Activated naive CD8-positive, alpha-beta T cell (primary cell): ENCODE results near the gene TRIM47.

ENCODE experiments used
- H3K27ac Mint-ChIP-seq: one replicate; pipeline ENCODE4 v1.8.0; 2021; ENCODE audit warnings: mixed read lengths
- H3K27me3 Mint-ChIP-seq: one replicate; pipeline ENCODE4 v1.8.0; 2021; ENCODE audit warnings: mixed read lengths
- H3K36me3 Mint-ChIP-seq: one replicate; pipeline ENCODE4 v1.8.0; 2021; ENCODE audit warnings: mixed read lengths
- H3K4me1 Mint-ChIP-seq: one replicate; pipeline ENCODE4 v1.8.0; 2021; ENCODE audit warnings: low read depth, mixed read lengths
- H3K4me3 Mint-ChIP-seq: one replicate; pipeline ENCODE4 v1.8.0; 2021; ENCODE audit warnings: mild to moderate bottlenecking, mixed read lengths
- H3K9me3 Mint-ChIP-seq: one replicate; pipeline ENCODE4 v1.8.0; 2021; ENCODE audit warnings: low read depth, mixed read lengths

The TRIM47 gene

DNA sequence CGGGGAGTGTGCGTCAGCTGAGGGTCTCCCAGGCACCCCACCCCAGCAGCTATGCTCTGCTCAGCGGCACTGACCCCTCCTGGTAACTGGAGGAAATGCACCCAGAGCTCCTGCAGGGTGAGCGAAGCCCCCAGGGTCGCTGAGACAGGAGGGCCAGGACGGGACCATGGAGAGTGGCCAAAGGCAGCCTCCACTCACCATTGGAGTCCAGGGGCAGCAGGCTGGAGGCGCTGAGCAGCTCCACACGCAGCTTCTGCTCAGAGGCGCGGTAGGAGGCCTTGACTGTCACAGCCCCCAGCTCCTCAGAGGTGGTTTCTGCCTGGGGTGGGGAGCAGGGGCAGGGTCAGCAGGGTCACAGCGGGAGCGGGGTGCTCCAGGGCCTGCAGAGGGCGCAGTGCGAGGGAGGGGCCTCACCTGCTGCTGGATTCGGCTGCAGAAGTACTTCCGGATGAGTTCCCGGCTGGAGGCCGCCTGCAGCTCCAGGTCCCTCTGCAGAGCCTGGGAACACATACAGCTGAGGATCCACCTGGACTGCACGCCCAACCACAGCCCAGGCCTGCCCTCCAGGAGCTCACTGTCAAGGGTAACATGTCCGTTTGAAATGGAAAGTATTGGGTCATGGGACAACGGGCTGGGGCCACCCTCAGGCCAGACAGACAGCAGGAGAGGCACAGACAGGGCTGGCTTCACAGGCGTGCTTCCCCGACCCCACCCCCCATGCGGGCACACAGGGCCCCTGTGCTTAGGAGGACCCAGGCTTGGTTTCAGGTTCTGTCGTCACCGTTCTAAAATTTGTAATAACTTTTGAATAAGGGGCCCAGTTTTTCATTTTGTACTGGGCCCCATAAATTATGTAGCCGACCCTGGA is 48.0 kb downstream of the TRIM47 start:
- H3K27ac Mint-ChIP-seq: no peak overlapping the region

DNA sequence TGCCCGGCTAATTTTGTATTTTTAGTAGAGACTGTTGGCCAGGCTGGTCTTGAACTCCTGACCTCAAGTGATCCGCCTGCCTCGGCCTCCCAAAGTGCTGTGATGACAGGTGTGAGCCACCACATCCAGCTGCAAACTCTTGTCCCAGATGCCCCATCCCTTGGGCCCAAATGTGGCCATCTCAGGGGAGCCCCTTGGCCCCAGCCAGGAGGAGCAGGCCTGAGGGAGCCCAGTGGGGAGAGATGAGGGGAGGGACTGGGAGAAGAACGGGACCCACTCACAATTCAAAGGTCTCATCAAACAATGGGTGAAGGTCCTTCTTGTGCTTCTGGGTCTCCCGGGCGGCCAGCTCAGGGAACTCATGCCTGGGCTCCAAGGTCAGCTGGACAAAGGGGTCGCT is 48.6 kb downstream of the TRIM47 start:
- no peaks in the 10 kb centered on the region for H3K36me3 Mint-ChIP-seq
- H3K27ac Mint-ChIP-seq: peak overlapping the region; percentile 41
- H3K4me1 Mint-ChIP-seq: peaks cover 36% of the 10 kb centered on the region
- no peaks in the 10 kb centered on the region for H3K9me3 Mint-ChIP-seq
- no peaks in the 10 kb centered on the region for H3K27me3 Mint-ChIP-seq
- H3K4me3 Mint-ChIP-seq: no peak overlapping the region

More for the DNA sequence above, 48.0 kb downstream of the TRIM47 start:
- Mint-ChIP-seq H3K4me3 (no peak overlapping the region), H3K9me3 (no peaks in the 10 kb centered on the region), H3K4me1 (peaks cover 38% of the 10 kb centered on the region), H3K36me3 (no peaks in the 10 kb centered on the region), H3K27me3 (no peaks in the 10 kb centered on the region)

DNA sequence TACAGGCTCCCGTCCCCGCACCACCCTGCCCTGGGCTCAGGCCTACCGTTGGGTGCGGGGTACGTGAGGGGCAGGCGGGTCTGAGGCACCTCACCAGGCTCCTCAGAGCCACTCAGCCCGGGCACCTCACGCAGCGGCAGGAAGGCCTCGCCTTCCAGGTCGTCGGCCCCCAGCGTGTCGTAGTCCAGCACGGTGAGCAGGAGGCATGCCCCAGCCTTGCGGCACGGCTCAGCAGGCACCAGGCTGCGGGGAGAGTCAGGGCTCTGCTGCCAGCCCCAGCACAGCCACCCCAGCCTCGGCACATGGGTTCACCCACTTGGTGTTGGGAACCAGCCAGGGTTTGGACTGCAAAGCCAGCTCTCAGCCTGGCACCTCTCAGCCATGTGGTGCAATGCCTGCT is 49.6 kb downstream of the TRIM47 start:
- H3K4me3 Mint-ChIP-seq: no peak overlapping the region
- H3K27me3 Mint-ChIP-seq: no peaks in the 10 kb centered on the region
- H3K36me3 Mint-ChIP-seq: no peaks in the 10 kb centered on the region
- H3K9me3 Mint-ChIP-seq: no peaks in the 10 kb centered on the region
- H3K4me1 Mint-ChIP-seq: peaks cover 29% of the 10 kb centered on the region
- no peak overlapping the region for H3K27ac Mint-ChIP-seq

DNA sequence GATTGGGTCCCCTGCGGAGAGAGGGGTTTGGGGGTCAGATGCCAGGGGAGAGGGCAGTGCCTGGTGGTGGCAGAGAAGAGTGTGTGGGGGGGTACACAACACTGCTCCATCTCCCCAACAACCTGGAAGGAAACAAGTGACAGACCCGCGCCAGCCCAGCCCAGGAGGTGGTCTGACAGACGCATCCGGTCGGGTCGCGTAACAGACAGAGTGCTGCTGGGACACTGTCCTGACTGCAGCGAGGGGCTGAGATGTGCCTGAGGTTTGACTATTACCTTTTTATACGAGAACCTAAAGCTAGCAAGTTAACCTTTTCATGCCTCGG is 50.3 kb downstream of the TRIM47 start:
- no peak overlapping the region for H3K4me3 Mint-ChIP-seq
- H3K27ac Mint-ChIP-seq: peak overlapping the region; percentile 73
- H3K36me3 Mint-ChIP-seq: no peaks in the 10 kb centered on the region
- no peaks in the 10 kb centered on the region for H3K9me3 Mint-ChIP-seq
- peaks cover 23% of the 10 kb centered on the region for H3K4me1 Mint-ChIP-seq
- no peaks in the 10 kb centered on the region for H3K27me3 Mint-ChIP-seq

GRCh38 chr17:75827308-75828075 is 50.9 kb downstream of the TRIM47 start:
- Mint-ChIP-seq H3K36me3 (no peaks in the 10 kb centered on the region), H3K4me1 (peaks cover 22% of the 10 kb centered on the region), H3K9me3 (no peaks in the 10 kb centered on the region), H3K27ac (peak overlapping the region; percentile 73), H3K27me3 (no peaks in the 10 kb centered on the region), H3K4me3 (peak overlapping the region; percentile 40)

- no peaks in the 10 kb centered on the region for H3K27me3 Mint-ChIP-seq
- no peaks in the 10 kb centered on the region for H3K9me3 Mint-ChIP-seq
- H3K4me3 Mint-ChIP-seq: no peak overlapping the region
- H3K4me1 Mint-ChIP-seq: peaks cover 23% of the 10 kb centered on the region
- H3K36me3 Mint-ChIP-seq: no peaks in the 10 kb centered on the region
- H3K27ac Mint-ChIP-seq: peak overlapping the region; percentile 64
Measured at GRCh38 chr17:75826561-75827307, 51.6 kb downstream of the TRIM47 start.

DNA sequence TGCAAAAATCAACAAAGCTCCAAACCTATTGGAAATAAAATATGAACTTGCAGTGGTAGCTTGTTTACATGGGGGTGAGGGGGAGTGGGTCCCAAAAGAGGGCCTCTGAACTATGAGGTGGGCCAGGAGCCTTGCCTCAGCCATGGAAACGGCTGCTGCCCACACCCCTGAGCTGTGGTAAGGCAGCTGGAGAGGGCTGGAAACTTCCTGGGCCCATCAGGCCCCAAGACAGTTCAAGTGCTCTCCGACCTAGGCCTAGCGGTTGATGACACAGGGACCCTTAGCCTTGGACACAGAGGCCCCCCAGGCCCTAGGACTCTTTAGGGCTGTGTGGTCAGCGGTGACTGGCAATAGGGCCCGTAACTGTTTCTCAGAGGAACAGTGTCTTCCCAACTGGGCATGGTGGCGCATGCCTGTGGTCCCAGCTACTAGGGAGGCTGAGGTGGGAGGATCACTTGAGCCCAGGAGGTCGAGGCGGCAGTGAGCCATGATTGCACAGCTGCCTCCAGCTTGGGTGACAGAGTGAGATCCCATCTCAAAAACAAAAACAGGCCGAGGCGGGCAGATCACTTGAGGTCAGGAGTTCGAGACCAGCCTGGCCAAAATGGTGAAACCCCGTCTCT is 52.5 kb downstream of the TRIM47 start:
- Mint-ChIP-seq H3K4me3 (no peak overlapping the region), H3K36me3 (no peaks in the 10 kb centered on the region), H3K27ac (no peak overlapping the region), H3K27me3 (no peaks in the 10 kb centered on the region), H3K4me1 (peaks cover 30% of the 10 kb centered on the region), H3K9me3 (no peaks in the 10 kb centered on the region)

- Mint-ChIP-seq H3K36me3 (no peaks in the 10 kb centered on the region), H3K27me3 (no peaks in the 10 kb centered on the region), H3K9me3 (no peaks in the 10 kb centered on the region), H3K27ac (peak overlapping the region; percentile 30), H3K4me1 (peaks cover 30% of the 10 kb centered on the region), H3K4me3 (no peak overlapping the region)
Measured at GRCh38 chr17:75825149-75825552, 53.2 kb downstream of the TRIM47 start.

- Mint-ChIP-seq H3K4me3 (no peak overlapping the region), H3K9me3 (no peaks in the 10 kb centered on the region), H3K36me3 (no peaks in the 10 kb centered on the region), H3K27ac (no peak overlapping the region), H3K4me1 (peaks cover 29% of the 10 kb centered on the region), H3K27me3 (no peaks in the 10 kb centered on the region)
Measured at GRCh38 chr17:75824666-75825065, 53.7 kb downstream of the TRIM47 start.
